Upper lobe of left lung (tissue), 4 donors: ENCODE measurements around the gene HERC4.

Source experiments
- CTCF ChIP-seq, 6 experiments: fragments of 450-650 bp in 4 of 6; fragments of 200-600 bp in 2 of 6; sonication (generic) in 2 of 6; IDR thresholded peaks; one replicate each; pipeline ENCODE4 v1.5.1; 2016 to 2019; ENCODE audit warnings: antibody characterized with exemption in 6 of 6
- EP300 ChIP-seq, 4 donors: sonication (generic); formaldehyde crosslinking; IDR thresholded peaks; one replicate each; pipeline ENCODE4 v1.5.1; 2017; ENCODE audit warnings: antibody characterized with exemption in 4 of 4, control low read depth in 2 of 4
- POLR2A ChIP-seq, 4 donors: fragments of 450-650 bp; IDR thresholded peaks; one replicate each; pipeline ENCODE4 v1.5.1; 2016 to 2017; ENCODE audit warnings: antibody characterized with exemption in 4 of 4, mild to moderate bottlenecking in 2 of 4
- POLR2AphosphoS5 ChIP-seq, 2 donors: sonication (generic); formaldehyde crosslinking; IDR thresholded peaks; one replicate each; pipeline ENCODE4 v1.5.1; 2017; ENCODE audit warnings: antibody characterized with exemption in 2 of 2

- TF ChIP-seq CTCF (IDR thresholded peaks at IDR 0.05) (no peak), POLR2AphosphoS5 (IDR thresholded peaks at IDR 0.05) (no peak), POLR2A (IDR thresholded peaks at IDR 0.05) (no peak), EP300 (IDR thresholded peaks at IDR 0.05) (no peak)
Measured at GRCh38 chr10:68121020-68121743, 46.1 kb upstream of the HERC4 start.
